HL-60/S4 treated with retinoic acid at 250 ng/mL for 4 days and 3 days (cell line): ENCODE data around the gene RAD51B.
"Not testable (repeated sequence)": the region's sequence is repeated elsewhere in the genome, so short reads cannot be mapped to it uniquely, and the experiment has no call there.

Source experiments
- in situ Hi-C: fragments of 300-500 bp; cut with MboI; formaldehyde crosslinking; loops from 2 replicates; pipeline ENCODE4 v1.7.0; 2022; ENCODE audit warnings: low sequenced_read_pairs

The RAD51B gene

GRCh38 chr14:68407825-68408224, 588.2 kb downstream of the RAD51B start:
- in situ Hi-C loops, result no loop called here

GRCh38 chr14:68408680-68409079, 589.1 kb downstream of the RAD51B start:
- in situ Hi-C loops, result no loop called here

- in situ Hi-C loops, result no loop called here
Measured at GRCh38 chr14:68409387-68409786, 589.8 kb downstream of the RAD51B start.

- in situ Hi-C loops, result no loop called here
Measured at GRCh38 chr14:68412505-68413465, 593.2 kb downstream of the RAD51B start.

GRCh38 chr14:68413509-68413908, 593.9 kb downstream of the RAD51B start:
- in situ Hi-C loops, result no loop called here

GRCh38 chr14:68414121-68414520, 594.5 kb downstream of the RAD51B start:
- in situ Hi-C loops, result no loop called here

- in situ Hi-C loops, result no loop called here
Measured at GRCh38 chr14:68416171-68416570, 596.6 kb downstream of the RAD51B start.

- in situ Hi-C loops, result no loop called here
Measured at GRCh38 chr14:68417009-68417650, 597.6 kb downstream of the RAD51B start.

GRCh38 chr14:68418174-68419118, 598.9 kb downstream of the RAD51B start:
- in situ Hi-C loops, result no loop called here

GRCh38 chr14:68420350-68420749, 600.8 kb downstream of the RAD51B start:
- in situ Hi-C loops, result no loop called here

- in situ Hi-C loops, result no loop called here
Measured at GRCh38 chr14:68421116-68421515, 601.5 kb downstream of the RAD51B start.

- in situ Hi-C loops, result no loop called here
Measured at GRCh38 chr14:68423686-68424085, 604.1 kb downstream of the RAD51B start.

- in situ Hi-C loops, result no loop called here
Measured at GRCh38 chr14:68424443-68425172, 605.0 kb downstream of the RAD51B start.

GRCh38 chr14:68426661-68427549, 607.3 kb downstream of the RAD51B start:
- in situ Hi-C loops, result no loop called here

GRCh38 chr14:68427550-68427890, 607.9 kb downstream of the RAD51B start:
- in situ Hi-C loops, result no loop called here

GRCh38 chr14:68428900-68429299, 609.3 kb downstream of the RAD51B start:
- in situ Hi-C loops, result not testable (repeated sequence)

GRCh38 chr14:68434173-68434572, 614.6 kb downstream of the RAD51B start:
- in situ Hi-C loops, result not testable (repeated sequence)

- in situ Hi-C loops, result not testable (repeated sequence)
Measured at GRCh38 chr14:68435631-68436030, 616.1 kb downstream of the RAD51B start.

GRCh38 chr14:68439676-68440075, 620.1 kb downstream of the RAD51B start:
- in situ Hi-C loops, result no loop called here
